Measurements from ENCODE around the gene IFNGR2.
"Not testable (repeated sequence)": the region's sequence is repeated elsewhere in the genome, so short reads cannot be mapped to it uniquely, and the experiment has no call there.

Gene IFNGR2

DNA sequence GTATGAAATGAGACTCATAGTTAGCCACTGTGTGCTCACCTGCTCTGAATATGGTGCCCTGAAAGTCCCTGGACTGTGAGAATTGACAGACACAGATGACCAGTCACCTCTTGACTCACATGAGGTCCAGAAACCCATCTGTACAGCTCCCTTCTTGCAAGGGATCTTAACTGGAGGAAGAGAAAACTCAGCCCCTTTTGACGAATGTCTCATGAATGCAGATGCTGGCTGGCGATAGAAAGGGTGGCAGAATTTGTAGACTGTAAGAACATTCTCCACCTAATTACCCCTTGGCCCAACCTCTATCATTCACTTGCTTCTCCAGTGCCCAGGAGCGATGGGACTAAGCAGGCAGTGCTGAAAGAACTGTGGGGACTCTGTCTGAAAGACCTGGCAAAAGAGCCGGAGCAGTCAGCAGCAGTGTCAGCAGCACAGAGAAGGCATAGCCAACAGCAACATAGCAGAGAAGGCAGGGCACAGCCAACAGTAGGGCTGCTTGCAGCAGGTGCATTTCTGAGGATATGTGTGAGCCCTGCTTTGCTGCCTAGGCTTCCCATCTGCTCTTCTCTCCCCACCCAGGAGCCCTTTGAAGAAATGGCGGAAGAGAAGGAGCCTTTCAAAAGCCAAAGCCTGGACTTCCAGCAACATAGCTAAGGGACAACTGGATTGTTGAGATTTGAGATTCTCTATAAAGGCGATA lies 25.8 kb upstream of the IFNGR2 start:
- CTCF ChIA-PET: interaction anchor here (0.8 to 1.3 kb wide), 3 partner anchors 16 to 180 kb away, joined by 3 to 4 read pairs (median 3); no protein-coding TSS in a partner anchor
- POLR2A ChIA-PET: no interaction called here
- no peak for DNase-seq (ENCODE audit: extremely low spot score)
- TF ChIP-seq HDGF (IDR thresholded peaks at IDR 0.05; ENCODE audit: borderline replicate concordance): no peak
- TF ChIP-seq SUZ12 (IDR thresholded peaks at IDR 0.05): no peak
- TF ChIP-seq LEF1 (IDR thresholded peaks at IDR 0.05; ENCODE audit: borderline replicate concordance): no peak
- TF ChIP-seq BHLHE40 (IDR thresholded peaks at IDR 0.05; ENCODE audit: borderline replicate concordance): no peak
- TF ChIP-seq FOXA1 (IDR thresholded peaks at IDR 0.05): no peak
- TF ChIP-seq NFRKB (IDR thresholded peaks at IDR 0.05): no peak
- no peak for TF ChIP-seq ZNF384 (IDR thresholded peaks at IDR 0.05)
- TF ChIP-seq TARDBP (IDR thresholded peaks at IDR 0.05): no peak
- TF ChIP-seq CTBP1 (IDR thresholded peaks at IDR 0.05; ENCODE audit: borderline replicate concordance): no peak
- TF ChIP-seq FOXK2 (IDR thresholded peaks at IDR 0.05): no peak
- no peak for TF ChIP-seq ELF4 (IDR thresholded peaks at IDR 0.05)
- TF ChIP-seq ARNT (IDR thresholded peaks at IDR 0.05): no peak
- no peak for TF ChIP-seq FOXM1 (IDR thresholded peaks at IDR 0.05; ENCODE audit: borderline replicate concordance)
- no peak for TF ChIP-seq SP1 (IDR thresholded peaks at IDR 0.05)
- TF ChIP-seq L3MBTL2 (conservative IDR thresholded peaks at IDR 0.05): no peak
- TF ChIP-seq, protein P1, sequence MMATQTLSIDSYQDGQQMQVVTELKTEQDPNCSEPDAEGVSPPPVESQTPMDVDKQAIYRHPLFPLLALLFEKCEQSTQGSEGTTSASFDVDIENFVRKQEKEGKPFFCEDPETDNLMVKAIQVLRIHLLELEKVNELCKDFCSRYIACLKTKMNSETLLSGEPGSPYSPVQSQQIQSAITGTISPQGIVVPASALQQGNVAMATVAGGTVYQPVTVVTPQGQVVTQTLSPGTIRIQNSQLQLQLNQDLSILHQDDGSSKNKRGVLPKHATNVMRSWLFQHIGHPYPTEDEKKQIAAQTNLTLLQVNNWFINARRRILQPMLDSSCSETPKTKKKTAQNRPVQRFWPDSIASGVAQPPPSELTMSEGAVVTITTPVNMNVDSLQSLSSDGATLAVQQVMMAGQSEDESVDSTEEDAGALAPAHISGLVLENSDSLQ (IDR thresholded peaks at IDR 0.05): no peak

GRCh38 chr21:33378081-33378480 lies 25.1 kb upstream of the IFNGR2 start:
- POLR2A ChIA-PET: no interaction called here
- no peak for DNase-seq (ENCODE audit: extremely low spot score)
- TF ChIP-seq FOXM1 (IDR thresholded peaks at IDR 0.05; ENCODE audit: borderline replicate concordance) (no peak), LEF1 (IDR thresholded peaks at IDR 0.05; ENCODE audit: borderline replicate concordance) (no peak), L3MBTL2 (conservative IDR thresholded peaks at IDR 0.05) (no peak), NFRKB (IDR thresholded peaks at IDR 0.05) (no peak), ZNF384 (IDR thresholded peaks at IDR 0.05) (no peak), TARDBP (IDR thresholded peaks at IDR 0.05) (no peak), ELF4 (IDR thresholded peaks at IDR 0.05) (no peak), FOXK2 (IDR thresholded peaks at IDR 0.05) (no peak), SP1 (IDR thresholded peaks at IDR 0.05) (no peak), HDGF (IDR thresholded peaks at IDR 0.05; ENCODE audit: borderline replicate concordance) (no peak), BHLHE40 (IDR thresholded peaks at IDR 0.05; ENCODE audit: borderline replicate concordance) (no peak), FOXA1 (IDR thresholded peaks at IDR 0.05) (no peak), ARNT (IDR thresholded peaks at IDR 0.05) (no peak)
- TF ChIP-seq, protein P1 (IDR thresholded peaks at IDR 0.05): no peak
- CTCF ChIA-PET: interaction anchor here (0.8 to 1.1 kb wide), 2 partner anchors 17 to 178 kb away, joined by 3 read pairs; no protein-coding TSS in a partner anchor

DNA sequence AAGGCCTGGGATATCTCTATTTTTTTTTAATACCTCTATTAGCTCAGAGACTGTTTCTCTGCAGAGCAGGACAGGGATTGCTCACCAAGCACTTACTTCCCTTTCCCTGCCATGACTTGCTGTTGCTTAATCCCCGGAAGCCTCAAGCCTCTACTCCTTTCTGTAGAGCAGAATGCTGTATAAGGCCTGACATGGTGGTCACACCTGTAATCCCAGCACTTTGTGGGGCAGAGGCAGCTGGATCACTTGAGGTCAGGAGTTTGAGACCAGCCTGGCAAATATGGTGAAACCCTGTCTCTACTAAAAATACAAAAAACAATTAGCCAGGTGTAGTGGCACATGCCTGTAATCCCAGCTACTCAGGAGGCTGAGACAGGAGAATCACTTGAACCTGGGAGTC lies 23.3 kb upstream of the IFNGR2 start:
- DNase-seq (ENCODE audit: extremely low spot score); POLR2A ChIA-PET; CTCF ChIA-PET: not testable (repeated sequence)

GRCh38 chr21:33380483-33380998 lies 22.7 kb upstream of the IFNGR2 start:
- TF ChIP-seq NFRKB (IDR thresholded peaks at IDR 0.05) (no peak), ARNT (IDR thresholded peaks at IDR 0.05) (no peak), BHLHE40 (IDR thresholded peaks at IDR 0.05; ENCODE audit: borderline replicate concordance) (no peak), FOXM1 (IDR thresholded peaks at IDR 0.05; ENCODE audit: borderline replicate concordance) (no peak), SP1 (IDR thresholded peaks at IDR 0.05) (no peak), SUZ12 (IDR thresholded peaks at IDR 0.05) (no peak), ZNF384 (IDR thresholded peaks at IDR 0.05) (no peak), L3MBTL2 (conservative IDR thresholded peaks at IDR 0.05) (no peak), CTBP1 (IDR thresholded peaks at IDR 0.05; ENCODE audit: borderline replicate concordance) (no peak), LEF1 (IDR thresholded peaks at IDR 0.05; ENCODE audit: borderline replicate concordance) (no peak), ELF4 (IDR thresholded peaks at IDR 0.05) (no peak)
- TF ChIP-seq, protein P1 (IDR thresholded peaks at IDR 0.05): no peak
- no peak for DNase-seq (ENCODE audit: extremely low spot score)
- POLR2A ChIA-PET: no interaction called here
- CTCF ChIA-PET: interaction anchor here (0.8 to 1.0 kb wide), 2 partner anchors 19 to 181 kb away, joined by 3 to 4 read pairs; no protein-coding TSS in a partner anchor

- CTCF ChIA-PET: interaction anchor here (0.8 to 1.0 kb wide), 2 partner anchors 20 to 181 kb away, joined by 3 to 4 read pairs; no protein-coding TSS in a partner anchor
- DNase-seq (ENCODE audit: extremely low spot score); POLR2A ChIA-PET: not testable (repeated sequence)
Observed at GRCh38 chr21:33381381-33381780, 21.8 kb upstream of the IFNGR2 start.

DNA sequence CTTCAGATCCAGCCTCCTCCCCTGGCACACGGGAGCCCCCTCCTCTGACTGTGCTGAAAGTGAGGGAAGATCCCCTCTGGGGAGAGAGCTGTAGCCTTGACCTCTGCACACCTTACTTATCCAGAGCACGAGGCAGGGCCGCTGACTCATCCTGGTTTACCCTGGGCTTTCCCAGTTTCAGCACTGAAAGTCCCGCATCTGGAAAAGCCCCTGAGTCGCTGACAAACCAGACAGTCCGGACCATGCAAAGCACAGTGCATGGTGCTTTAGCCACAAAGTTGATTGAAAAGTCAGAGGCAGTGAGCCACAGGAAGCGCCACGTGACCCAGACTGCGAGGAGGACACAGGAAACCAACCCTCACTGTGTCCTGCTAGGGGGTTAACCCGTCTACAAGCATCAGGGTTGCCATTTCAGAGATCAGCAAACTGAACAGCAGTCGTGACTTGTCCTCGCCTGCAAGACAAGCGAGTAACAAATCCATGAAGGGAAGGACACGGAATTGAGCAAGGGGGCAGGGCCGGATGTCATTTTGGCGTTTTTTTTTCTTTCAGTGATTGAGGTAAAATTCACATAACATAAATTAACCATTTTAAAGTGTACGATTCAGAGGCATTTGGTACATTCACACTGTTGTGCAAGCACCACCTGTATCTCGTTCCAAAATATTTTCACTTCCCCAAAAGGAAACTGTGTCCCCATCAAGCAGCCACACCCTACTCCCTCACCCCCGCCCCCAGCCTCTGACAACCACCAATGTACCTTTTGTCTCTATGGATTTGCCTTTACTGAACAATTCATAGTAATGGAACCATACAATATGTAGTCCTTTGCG lies 19.9 kb upstream of the IFNGR2 start:
- no peak for DNase-seq (ENCODE audit: extremely low spot score)
- TF ChIP-seq FOXK2 (IDR thresholded peaks at IDR 0.05): no peak
- no peak for TF ChIP-seq CTBP1 (IDR thresholded peaks at IDR 0.05; ENCODE audit: borderline replicate concordance)
- no peak for TF ChIP-seq SP1 (IDR thresholded peaks at IDR 0.05)
- no peak for TF ChIP-seq L3MBTL2 (conservative IDR thresholded peaks at IDR 0.05)
- TF ChIP-seq HDGF (IDR thresholded peaks at IDR 0.05; ENCODE audit: borderline replicate concordance): no peak
- no peak for TF ChIP-seq FOXM1 (IDR thresholded peaks at IDR 0.05; ENCODE audit: borderline replicate concordance)
- no peak for TF ChIP-seq TARDBP (IDR thresholded peaks at IDR 0.05)
- TF ChIP-seq BHLHE40 (IDR thresholded peaks at IDR 0.05; ENCODE audit: borderline replicate concordance): no peak
- TF ChIP-seq ARNT (IDR thresholded peaks at IDR 0.05): no peak
- no peak for TF ChIP-seq NFRKB (IDR thresholded peaks at IDR 0.05)
- no peak for TF ChIP-seq LEF1 (IDR thresholded peaks at IDR 0.05; ENCODE audit: borderline replicate concordance)
- CTCF ChIA-PET: no interaction called here
- POLR2A ChIA-PET: no interaction called here
